Kasumi-1 (cell line): Measurements from ENCODE around the gene ACSL6.

Source experiments
- DNase-seq, 2 experiments: peaks; one replicate each; lab custom pipeline; 2025; lab: John Stamatoyannopoulos, UW

The ACSL6 gene

GRCh38 chr5:131979816-131980215 lies 31.6 kb downstream of the ACSL6 start:
- no peak for DNase-seq

- no peak for DNase-seq
These were observed 34.2 kb downstream of the ACSL6 start for GRCh38 chr5:131977212-131977604.

DNA sequence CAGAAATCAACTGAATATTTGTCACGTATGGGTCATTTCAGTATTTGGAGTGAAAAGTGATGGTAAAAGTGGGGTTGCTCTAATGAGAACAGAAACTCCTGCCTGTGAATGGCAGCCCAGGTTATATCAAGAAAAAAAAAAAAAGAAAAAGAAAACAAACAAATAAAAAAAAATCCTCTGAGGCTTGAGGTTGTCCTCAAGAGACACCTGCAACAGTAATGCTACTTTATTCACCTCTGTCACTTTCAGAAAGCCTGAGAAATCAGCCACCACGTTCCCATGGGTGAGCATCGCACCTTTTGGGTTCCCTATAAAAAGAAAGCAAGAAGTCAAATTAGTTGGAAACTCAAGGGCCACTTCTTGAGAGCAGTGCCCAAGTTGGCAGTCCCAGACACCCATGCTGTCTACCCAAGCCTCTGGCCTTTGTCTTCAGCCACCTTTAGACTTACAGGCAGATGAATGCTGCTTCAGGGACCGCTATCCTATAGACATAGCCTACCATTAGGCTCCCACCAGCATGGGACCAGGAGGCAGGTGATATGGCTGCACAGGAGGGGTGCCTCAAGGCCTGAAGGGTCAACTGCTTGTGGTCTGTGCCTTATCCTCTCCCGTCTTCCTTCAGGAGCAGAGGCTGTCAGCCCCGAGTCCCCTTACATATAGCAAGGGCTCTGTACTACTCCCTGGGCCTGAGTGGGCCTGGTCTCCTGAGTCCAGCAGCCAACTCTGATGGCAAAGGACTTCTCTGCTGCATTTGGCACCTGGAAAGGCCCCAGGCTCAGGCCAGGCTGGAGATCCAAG lies 34.8 kb downstream of the ACSL6 start:
- DNase-seq: no peak

DNA sequence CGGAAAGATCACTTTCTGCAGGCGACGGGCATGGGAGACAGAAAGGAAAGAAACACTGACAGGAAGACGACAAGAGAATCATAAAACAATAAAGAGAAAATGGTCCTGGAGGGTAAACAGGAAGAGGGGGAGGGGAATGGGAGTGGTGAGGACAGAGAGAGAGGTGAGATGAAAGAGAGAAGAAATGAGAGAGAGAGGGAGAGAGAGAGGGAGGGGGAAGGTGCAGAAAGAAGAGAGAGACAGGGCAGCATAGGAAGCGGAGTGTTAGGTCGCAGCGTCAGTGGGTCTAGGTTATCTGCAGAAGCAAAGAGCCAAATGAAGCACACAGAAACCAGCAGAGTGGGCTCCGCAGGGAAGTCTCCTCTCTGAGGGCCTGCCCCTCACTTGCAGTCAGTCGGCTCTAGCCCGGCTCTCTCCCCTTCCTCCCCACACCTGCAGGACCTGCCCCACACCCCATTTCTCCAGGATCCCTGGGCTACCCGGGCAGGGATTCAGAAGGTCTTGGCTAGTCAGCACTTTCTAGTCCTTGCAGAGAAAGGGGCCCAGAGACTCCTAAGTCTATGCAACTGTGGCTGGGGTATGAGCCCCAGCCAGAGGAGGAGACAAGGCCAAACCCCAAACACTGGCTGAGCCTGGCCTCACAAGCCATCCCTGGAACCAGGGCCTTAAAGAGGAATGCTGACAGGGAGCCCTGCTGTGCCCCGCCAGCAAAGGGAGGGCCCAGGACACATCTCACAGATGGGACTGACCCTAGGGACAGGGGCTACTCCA lies 36.3 kb downstream of the ACSL6 start:
- DNase-seq: no peak

DNA sequence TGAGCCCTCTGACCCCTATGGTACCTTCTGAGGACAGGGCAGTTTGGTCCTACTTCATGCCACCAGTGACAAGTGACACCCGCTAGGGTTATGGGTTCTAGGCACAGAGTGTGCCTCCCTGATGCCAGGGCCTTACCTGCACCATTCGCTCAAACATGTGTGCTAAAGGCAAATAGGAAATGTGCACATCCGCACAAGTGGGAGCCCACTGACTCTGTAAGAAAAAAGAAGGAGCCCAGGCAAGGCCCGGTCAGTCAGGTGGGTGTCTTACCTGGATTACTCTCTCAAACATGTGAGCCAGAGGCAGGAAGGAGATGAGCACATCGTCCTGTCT lies 36.9 kb downstream of the ACSL6 start:
- no peak for DNase-seq

DNA sequence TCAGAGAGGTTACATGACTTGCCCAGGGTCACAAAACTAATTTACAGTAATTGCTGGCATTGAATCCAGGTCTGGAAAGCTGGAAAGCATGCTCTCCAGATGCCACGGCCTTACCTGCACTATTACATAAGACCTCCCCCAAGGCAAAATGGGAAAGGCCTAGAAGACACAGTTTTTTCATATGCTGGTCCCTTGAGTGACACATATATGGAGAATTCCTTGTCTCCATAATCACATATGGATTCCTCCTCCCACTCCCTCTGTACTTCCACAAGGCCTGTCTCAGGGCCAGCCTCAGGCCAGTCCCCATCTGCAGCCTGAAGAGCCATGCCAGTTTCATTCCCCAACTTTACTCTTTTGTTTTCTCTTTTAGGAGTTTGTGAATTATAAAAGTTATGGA lies 37.4 kb downstream of the ACSL6 start:
- DNase-seq: no peak

GRCh38 chr5:131973089-131973712 lies 38.3 kb downstream of the ACSL6 start:
- DNase-seq: no peak

DNA sequence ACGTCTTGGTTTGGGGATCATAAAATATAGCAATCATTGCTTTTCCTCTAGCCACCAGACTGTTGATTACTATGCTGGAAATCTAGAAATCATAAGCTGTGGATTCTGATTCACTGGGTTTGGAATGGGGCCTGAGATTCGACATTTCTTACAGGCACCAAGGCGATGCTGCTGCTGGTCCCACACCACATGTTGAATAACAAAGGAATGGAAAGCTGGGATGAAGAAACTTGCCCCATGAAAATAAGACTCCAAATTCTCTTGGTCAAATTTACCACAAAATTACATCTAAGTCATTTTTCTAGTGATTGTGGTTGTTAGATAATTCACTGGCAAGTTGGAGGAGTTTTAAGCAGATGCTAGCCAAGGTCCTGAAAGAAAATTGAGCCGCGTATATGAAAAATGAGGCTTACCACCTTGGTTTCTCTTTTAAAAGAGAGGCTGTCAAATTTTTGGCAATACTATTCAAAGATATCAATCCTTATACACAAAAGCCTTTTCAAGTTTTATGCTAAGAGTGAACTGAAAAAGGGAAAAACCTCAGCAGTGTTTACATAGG lies 43.0 kb downstream of the ACSL6 start:
- DNase-seq: peak; percentile 2 to 17

GRCh38 chr5:131966551-131966950 lies 44.9 kb downstream of the ACSL6 start:
- DNase-seq: no peak

- DNase-seq: no peak
These were observed 45.5 kb downstream of the ACSL6 start for GRCh38 chr5:131965826-131966415.

DNA sequence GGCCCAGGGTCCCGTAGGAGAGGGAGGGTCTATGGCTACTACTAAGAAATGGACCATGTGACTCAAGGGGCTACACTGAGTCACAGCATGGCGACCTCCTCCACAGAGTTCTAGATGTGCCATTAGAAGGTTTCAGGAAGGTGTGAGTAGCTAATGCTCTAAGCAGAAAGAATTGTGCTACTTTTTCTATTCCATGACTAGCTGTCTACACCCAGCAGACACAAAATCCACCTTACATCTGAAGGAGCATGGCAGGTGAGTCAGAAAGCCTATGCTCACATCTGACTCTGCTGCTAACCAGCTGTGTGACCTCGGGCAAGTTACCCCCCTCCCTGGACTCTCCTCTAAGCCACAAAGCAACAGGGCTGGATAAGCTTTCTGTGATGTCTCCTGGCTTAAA lies 51.6 kb downstream of the ACSL6 start:
- no peak for DNase-seq

DNA sequence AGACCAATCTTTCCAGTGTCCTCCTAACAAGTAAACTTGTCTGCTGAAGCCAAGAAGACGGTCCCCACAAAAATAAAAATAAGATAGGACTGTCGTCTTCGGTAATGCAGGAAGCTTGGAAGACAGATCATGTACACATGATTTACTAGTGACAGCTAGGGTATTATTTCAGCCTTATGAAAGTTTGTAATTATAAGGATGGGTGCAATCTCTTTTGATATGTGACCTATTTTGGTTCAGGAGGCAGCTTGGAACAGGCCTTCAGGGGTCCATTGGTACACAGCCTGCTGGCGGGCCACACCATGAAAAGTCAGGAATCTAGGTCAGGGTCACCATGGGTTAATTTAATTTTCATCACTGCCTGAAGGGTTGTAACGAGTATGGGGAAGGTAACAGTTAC lies 52.3 kb downstream of the ACSL6 start:
- DNase-seq: no peak

- DNase-seq: no peak
These were observed 53.6 kb downstream of the ACSL6 start for GRCh38 chr5:131957721-131958441.

GRCh38 chr5:131953969-131954368 lies 57.5 kb downstream of the ACSL6 start:
- DNase-seq: no peak

DNA sequence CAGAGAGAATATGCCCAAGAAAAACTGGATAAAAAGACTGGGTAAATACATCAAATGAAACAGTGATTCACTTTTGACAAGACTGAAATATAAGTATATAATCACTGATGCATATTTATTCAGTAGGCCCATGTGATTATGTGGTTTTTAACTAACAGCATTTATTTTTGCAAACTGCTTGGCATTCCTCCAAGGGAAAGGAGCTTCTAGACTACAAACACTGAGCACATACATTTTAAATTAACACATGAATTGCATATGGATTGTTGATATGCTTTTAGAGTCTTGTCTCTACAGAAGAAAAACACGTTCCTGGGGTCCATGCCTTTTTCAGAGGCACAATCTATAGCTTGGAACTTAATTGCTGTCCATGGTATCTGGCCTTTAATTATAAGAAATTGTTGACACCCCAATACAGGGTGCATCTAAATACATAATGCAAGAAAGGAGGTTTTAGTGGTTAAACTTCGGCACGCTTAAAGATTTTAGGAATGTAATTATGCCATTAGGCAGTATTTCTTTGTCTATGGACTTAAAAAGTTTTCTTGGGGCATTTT lies 59.1 kb downstream of the ACSL6 start:
- DNase-seq: peak in 1 of 2 experiments; percentile 12

- DNase-seq: no peak
These were observed 60.8 kb downstream of the ACSL6 start for GRCh38 chr5:131950706-131951105.

GRCh38 chr5:131947445-131947844 lies 64.0 kb downstream of the ACSL6 start:
- DNase-seq: no peak

DNA sequence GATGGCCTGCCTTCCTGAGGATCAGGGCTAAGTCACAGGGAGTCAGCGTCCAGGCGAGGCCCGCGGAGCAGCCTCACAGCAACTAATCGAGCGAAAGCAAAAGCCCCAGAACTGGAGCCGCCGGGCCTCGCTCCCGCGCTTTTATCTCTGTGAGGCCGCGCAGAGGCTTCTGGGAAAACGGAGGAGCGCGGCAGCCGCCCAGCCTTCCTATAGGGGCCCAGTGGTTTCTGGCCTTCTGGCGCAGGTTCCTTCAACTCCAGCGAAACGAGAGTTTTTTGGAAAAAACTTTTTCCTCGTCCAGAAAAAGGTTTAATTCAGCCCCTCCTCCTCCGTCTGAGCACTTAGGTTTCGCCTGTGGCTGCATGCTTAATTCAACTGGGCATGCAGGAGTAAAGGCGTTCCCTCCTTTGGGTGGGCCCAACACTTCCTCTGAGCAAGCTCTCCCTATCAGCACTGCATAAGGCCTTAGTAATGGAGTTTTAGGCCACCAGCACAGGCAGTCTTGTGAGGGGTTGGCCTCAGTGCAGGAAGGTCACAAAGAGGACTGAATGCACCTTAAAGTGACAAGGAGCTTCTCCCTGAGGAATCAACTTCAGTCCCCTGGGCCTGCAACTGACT lies 65.8 kb downstream of the ACSL6 start, which contains the start of gene MEIKIN:
Gene MEIKIN, minus strand, starts transcription at position 113 of the 618 bp plus-strand sequence. CDS start 158 bp downstream, outside the sequence.
- no peak for DNase-seq

DNA sequence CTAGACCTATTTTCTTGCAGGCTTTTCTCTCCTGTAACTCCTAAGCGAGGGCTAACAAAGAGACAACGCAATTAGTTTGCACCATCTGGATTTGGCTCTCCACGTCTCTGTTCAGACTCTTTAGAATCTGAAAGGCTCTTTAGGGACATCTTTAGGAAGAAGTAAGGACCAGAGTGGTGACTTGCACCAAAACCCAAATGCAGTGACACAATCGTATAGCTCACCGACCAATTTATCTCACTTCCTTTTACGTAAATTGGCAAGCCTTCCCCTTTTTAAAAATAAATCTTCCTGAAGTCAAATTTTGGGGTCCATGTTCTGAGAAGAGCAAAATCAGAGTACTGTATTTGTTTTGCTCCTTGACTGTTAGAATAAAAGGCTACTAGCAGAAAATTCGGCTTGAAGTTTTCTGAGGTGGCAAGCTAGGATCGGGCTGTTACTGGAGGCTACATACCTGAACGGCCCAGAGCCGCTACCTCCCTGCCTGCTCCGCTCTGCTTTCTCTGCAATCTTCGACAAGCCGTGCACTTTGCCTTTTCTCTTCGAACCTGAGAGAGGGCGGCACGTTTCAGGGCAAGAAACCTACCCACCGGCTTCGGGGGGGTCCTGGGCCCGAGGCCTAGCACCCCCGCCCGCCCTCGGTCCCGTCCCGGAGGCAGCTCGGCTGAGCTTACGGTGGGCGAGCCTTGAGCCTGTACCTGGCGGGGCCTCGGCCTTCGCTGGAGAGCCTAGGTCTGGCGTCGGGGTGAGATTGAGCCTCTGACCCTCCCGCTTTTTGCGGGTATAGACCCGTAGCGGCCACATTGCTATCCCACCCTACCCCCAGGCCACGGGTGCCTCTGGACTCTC lies 66.5 kb downstream of the ACSL6 start:
- peak; percentile 27 to 31 for DNase-seq

GRCh38 chr5:131943916-131944315 lies 67.5 kb downstream of the ACSL6 start:
- peak; percentile 22 to 35 for DNase-seq
